HFFc6 (cell line): Measurements from ENCODE around the gene ZNF638. TPM values are rescaled to one million over a fixed set of nuclear protein-coding genes. Genes with fewer than 3 reads are reported as not detected.

ENCODE experiments used
- DNase-seq: peaks from one replicate; pipeline ENCODE4 v3.0.0-alpha.2; 2018
- H3K27ac Mint-ChIP-seq: 2 replicates; pipeline ENCODE4 v1.8.0; 2020; ENCODE audit warnings: mild to moderate bottlenecking, mixed read lengths
- H3K27me3 Mint-ChIP-seq: 2 replicates; pipeline ENCODE4 v1.8.0; 2021; ENCODE audit warnings: mild to moderate bottlenecking, moderate library complexity, mixed read lengths; ENCODE audit not compliant: insufficient read depth
- H3K36me3 Mint-ChIP-seq: 2 replicates; pipeline ENCODE4 v1.8.0; 2021; ENCODE audit warnings: low read depth, mixed read lengths
- H3K4me1 Mint-ChIP-seq: 2 replicates; pipeline ENCODE4 v1.8.0; 2020; ENCODE audit warnings: low read depth, mixed read lengths
- H3K4me3 Mint-ChIP-seq: 2 replicates; pipeline ENCODE4 v1.8.0; 2020; ENCODE audit warnings: mild to moderate bottlenecking, moderate library complexity, mixed read lengths
- H3K9me3 Mint-ChIP-seq: 2 replicates; pipeline ENCODE4 v1.8.0; 2020; ENCODE audit warnings: mild to moderate bottlenecking, mixed read lengths
- total RNA-seq, 6 experiments: library from RNA; stranded (reverse); fragmentation: NEBNext Ultra II Directional; extraction: Animal tissue kit (Norgen Biotek cat#: 25700); gene quantifications; 2 replicates in 1 of 6; 3 replicates in 5 of 6; pipeline ENCODE4 v1.2.3, GENCODE V29; 2021
- TF ChIP-seq, protein P1 (sequence below): fragments of 200-600 bp; sonication (generic); IDR thresholded peaks from 2 replicates; pipeline ENCODE4 v1.5.0; 2021; ENCODE audit warnings: antibody characterized with exemption, mild to moderate bottlenecking

Gene ZNF638
- total RNA-seq, 6 experiments from 2014 or later: 58.5 to 66.6 (median 60.6) TPM

DNA sequence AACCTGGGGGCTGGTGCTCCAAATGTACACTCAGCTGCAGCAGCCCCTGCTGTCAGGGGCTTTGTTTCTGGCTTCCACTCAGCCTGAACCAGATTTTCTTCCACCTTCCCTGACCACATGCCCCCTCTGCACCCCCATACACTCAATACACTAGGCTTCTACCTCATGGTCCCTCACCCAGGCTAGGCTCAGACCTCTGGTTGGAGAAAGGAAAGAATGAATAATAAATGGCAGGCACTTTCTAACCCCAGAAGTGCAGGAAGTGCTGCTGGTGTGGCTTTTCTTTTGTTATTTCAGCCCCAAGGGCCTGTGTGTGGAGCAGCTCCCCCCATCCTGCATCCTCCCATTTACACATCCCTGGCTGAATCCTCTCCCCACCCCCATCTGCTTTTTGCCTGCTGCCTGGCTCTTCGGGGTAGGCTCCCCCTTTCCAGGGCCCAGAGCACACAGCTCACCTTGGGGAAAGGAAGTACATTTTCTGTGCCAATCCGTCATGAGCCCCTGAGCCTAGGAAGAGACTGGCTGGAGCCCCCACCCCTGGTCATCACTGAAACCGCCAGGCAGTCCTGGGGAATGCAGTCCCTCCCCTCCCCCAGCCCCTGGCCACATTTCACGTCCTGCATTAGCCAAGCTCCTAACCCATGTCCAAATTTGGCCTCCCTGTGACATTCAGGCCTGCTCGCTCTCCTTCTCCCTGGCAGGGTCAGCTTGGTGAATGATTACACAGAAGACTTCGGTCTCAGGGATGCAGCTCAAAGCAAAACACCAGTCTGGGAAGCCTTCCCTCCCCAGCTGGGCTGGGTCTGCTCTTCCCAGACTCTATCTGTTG lies 124.4 kb downstream of the ZNF638 start:
- Mint-ChIP-seq H3K4me3 (peak overlapping the region; percentile 33; the same call in 1 of the 2 replicates), H3K27ac (no peak overlapping the region; the same call in 1 of the 2 replicates), H3K27me3 (peaks cover 21% of the 10 kb centered on the region), H3K36me3 (no peaks in the 10 kb centered on the region), H3K9me3 (no peaks in the 10 kb centered on the region), H3K4me1 (peaks cover 42% of the 10 kb centered on the region)
- no peak for DNase-seq
- TF ChIP-seq, protein P1, sequence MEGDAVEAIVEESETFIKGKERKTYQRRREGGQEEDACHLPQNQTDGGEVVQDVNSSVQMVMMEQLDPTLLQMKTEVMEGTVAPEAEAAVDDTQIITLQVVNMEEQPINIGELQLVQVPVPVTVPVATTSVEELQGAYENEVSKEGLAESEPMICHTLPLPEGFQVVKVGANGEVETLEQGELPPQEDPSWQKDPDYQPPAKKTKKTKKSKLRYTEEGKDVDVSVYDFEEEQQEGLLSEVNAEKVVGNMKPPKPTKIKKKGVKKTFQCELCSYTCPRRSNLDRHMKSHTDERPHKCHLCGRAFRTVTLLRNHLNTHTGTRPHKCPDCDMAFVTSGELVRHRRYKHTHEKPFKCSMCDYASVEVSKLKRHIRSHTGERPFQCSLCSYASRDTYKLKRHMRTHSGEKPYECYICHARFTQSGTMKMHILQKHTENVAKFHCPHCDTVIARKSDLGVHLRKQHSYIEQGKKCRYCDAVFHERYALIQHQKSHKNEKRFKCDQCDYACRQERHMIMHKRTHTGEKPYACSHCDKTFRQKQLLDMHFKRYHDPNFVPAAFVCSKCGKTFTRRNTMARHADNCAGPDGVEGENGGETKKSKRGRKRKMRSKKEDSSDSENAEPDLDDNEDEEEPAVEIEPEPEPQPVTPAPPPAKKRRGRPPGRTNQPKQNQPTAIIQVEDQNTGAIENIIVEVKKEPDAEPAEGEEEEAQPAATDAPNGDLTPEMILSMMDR: no peak

DNA sequence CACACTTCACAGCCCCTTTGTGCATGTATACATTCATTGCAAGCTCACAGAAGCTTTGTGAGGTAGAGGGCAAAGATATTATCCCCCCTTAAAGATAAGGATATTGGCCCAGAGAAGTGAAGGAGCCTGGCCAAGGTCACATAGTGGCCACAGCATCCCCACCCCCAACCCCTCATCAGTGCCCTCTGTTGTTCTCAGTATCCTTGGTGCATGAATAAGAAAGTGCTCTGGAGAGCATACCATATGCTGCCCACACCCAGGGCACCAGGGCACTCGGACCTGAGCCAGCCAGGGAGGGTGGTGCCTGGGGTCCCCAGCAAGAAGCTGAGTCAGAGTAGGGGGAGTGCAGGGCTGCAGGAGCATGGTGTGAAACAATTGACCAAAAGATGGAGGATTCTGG lies 125.0 kb downstream of the ZNF638 start:
- peaks cover 42% of the 10 kb centered on the region for H3K4me1 Mint-ChIP-seq
- no peaks in the 10 kb centered on the region for H3K9me3 Mint-ChIP-seq

DNA sequence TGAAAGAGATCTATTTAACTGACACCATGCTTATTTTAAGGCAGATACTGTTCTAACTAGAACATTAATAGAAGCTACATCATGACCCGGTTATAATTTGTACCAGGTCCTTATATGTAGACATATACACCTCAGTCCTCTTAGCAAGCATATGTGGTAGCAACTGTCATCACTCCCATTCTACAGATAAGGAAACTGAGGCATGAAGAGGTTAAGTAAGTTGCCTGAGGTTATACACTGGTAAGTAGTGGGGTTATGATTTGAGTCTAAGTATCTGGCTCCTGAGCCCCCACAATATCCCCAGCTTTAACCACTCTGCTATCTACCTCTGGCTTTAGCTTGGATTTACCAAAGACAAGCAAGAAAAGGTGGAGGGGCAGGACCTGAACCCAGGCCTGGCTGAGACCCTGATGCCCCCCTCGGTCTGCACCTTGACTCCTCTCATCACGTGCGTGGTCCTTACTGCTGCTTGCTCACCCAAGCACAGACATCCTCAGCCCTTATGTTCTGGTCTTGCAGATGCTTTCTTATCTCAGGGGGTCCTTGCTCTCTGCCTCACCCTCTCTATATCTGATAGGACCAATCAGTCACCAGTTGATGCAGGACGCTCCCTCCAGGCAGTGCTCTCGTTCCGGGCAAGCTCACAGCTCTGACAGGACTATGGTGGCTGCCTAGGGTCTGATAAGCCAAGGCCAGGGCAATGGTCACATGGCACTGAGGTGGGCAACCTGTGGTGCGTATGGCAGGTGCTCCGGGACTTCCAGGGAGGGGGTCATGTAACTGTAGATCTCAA lies 125.7 kb downstream of the ZNF638 start:
- H3K27ac Mint-ChIP-seq: no peak overlapping the region
- peaks cover 40% of the 10 kb centered on the region for H3K4me1 Mint-ChIP-seq
- H3K36me3 Mint-ChIP-seq: no peaks in the 10 kb centered on the region
- no peaks in the 10 kb centered on the region for H3K9me3 Mint-ChIP-seq
- TF ChIP-seq, protein P1: no peak
- DNase-seq: no peak
- H3K27me3 Mint-ChIP-seq: peaks cover 11% of the 10 kb centered on the region
- H3K4me3 Mint-ChIP-seq: no peak overlapping the region

More for the DNA sequence above, 125.0 kb downstream of the ZNF638 start:
- Mint-ChIP-seq H3K36me3 (no peaks in the 10 kb centered on the region), H3K27me3 (peaks cover 15% of the 10 kb centered on the region), H3K27ac (no peak overlapping the region; the same call in 1 of the 2 replicates), H3K4me3 (no peak overlapping the region; the same call in 1 of the 2 replicates)
- TF ChIP-seq, protein P1: no peak
- no peak for DNase-seq

DNA sequence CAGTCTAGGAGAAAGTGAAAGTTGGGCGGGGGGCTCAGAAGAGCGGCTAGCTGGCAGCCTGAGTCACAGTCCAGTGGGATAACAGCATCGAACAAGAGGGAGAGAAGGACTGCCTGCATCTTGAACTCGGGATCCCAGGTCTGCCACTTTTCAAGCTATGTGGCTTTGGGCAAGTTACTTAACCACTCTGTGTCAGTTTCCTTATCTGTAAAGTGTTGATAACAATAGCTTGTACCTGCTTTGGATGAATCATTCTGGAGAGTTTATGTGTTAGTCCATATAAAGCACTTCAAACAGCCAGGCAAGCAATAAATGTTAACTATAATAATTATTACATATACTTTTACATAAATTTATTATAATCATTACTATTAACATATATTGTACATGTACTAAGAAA lies 126.3 kb downstream of the ZNF638 start:
- H3K4me3 Mint-ChIP-seq: no peak overlapping the region
- H3K4me1 Mint-ChIP-seq: peaks cover 34% of the 10 kb centered on the region
- H3K36me3 Mint-ChIP-seq: no peaks in the 10 kb centered on the region
- TF ChIP-seq, protein P1: no peak
- no peak overlapping the region for H3K27ac Mint-ChIP-seq
- DNase-seq: no peak
- 0 out of 2 replicates have a peak, but pooled peaks cover 5% of the 10 kb centered on the region for H3K9me3 Mint-ChIP-seq
- H3K27me3 Mint-ChIP-seq: peaks cover 6% of the 10 kb centered on the region; the same call in 1 of the 2 replicates

DNA sequence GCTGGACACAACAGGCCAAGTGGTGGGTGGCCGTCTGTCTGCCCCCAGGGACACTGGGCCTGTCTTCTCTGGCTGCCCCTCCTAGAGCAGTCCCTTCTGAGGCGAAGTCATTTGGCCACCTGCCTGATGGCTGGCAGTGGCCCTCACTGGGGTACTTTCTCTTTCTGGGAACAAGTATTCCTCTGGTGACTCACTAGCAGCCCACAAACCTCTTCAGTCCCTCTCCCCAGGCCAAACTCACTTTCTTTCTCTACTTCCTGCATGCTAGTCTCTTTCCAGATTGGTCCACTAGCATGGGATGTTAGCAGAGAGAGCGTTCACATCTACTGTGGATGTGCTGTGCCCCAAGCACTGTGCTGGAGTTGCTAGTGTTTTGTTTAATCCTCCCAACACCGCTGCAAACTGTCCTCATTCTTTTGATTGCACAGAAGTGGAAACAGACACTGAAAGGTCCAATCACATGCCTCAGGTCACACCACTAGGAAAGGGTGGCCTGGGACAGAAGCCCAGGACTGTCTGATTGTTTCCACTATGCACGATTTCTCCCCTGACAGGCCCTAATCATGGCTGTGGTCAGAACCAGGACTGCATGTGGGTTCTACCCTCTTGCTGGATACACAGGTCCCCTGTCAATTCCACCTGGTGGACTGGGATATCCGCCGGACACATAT lies 127.0 kb downstream of the ZNF638 start:
- peak; percentile 13 for DNase-seq
- Mint-ChIP-seq H3K9me3 (0 out of 2 replicates have a peak, but pooled peaks cover 7% of the 10 kb centered on the region), H3K27ac (peak overlapping the region; percentile 32), H3K36me3 (no peaks in the 10 kb centered on the region), H3K27me3 (peaks cover 3% of the 10 kb centered on the region; the same call in 1 of the 2 replicates), H3K4me3 (no peak overlapping the region), H3K4me1 (peaks cover 30% of the 10 kb centered on the region)
- TF ChIP-seq, protein P1: no peak
